ENCODE results near the gene LAMTOR4. TPM values are rescaled to one million over a fixed set of nuclear protein-coding genes. Genes with fewer than 3 reads are reported as not detected.
A peak's percentile ranks its signal among the peaks of the same experiment; 100 is the strongest.

Gene LAMTOR4
- total RNA-seq, 1 donor from 2014 or later, result 106 TPM

- TF ChIP-seq CTCF (IDR thresholded peaks at IDR 0.05; ENCODE audit: unreplicated experiment), result no peak
- Mint-ChIP-seq H3K27me3 (no peaks in the 10 kb centered on the region), H3K9me3 (ENCODE audit: low read depth) (no peaks in the 10 kb centered on the region), H3K4me1 (ENCODE audit: low read depth) (peaks cover 23% of the 10 kb centered on the region), H3K4me3 (ENCODE audit: low read depth) (peak overlapping the region; percentile 93), H3K36me3 (ENCODE audit: insufficient read depth) (peaks cover 25% of the 10 kb centered on the region), H3K27ac (no peak overlapping the region)
- no peak for DNase-seq (ENCODE audit: low spot score, unreplicated experiment)
Measured at GRCh38 chr7:100102950-100103840, 45.5 kb upstream of the LAMTOR4 start.

- no peaks in the 10 kb centered on the region for H3K9me3 Mint-ChIP-seq (ENCODE audit: low read depth)
- H3K4me3 Mint-ChIP-seq (ENCODE audit: low read depth), result no peak overlapping the region
- no peak for DNase-seq (ENCODE audit: low spot score, unreplicated experiment)
- no peak for TF ChIP-seq CTCF (IDR thresholded peaks at IDR 0.05; ENCODE audit: unreplicated experiment)
- H3K36me3 Mint-ChIP-seq (ENCODE audit: insufficient read depth), result peaks cover 10% of the 10 kb centered on the region
- no peaks in the 10 kb centered on the region for H3K27me3 Mint-ChIP-seq
- peaks cover 4% of the 10 kb centered on the region for H3K4me1 Mint-ChIP-seq (ENCODE audit: low read depth)
- H3K27ac Mint-ChIP-seq, result no peak overlapping the region
Measured at GRCh38 chr7:100105534-100105933, 43.2 kb upstream of the LAMTOR4 start.

- peaks cover 14% of the 10 kb centered on the region for H3K36me3 Mint-ChIP-seq (ENCODE audit: insufficient read depth)
- no peaks in the 10 kb centered on the region for H3K27me3 Mint-ChIP-seq
- no peak overlapping the region for H3K4me3 Mint-ChIP-seq (ENCODE audit: low read depth)
- no peaks in the 10 kb centered on the region for H3K9me3 Mint-ChIP-seq (ENCODE audit: low read depth)
- DNase-seq (ENCODE audit: low spot score, unreplicated experiment), result no peak
- no peak overlapping the region for H3K27ac Mint-ChIP-seq
- TF ChIP-seq CTCF (IDR thresholded peaks at IDR 0.05; ENCODE audit: unreplicated experiment), result no peak
- H3K4me1 Mint-ChIP-seq (ENCODE audit: low read depth), result peaks cover 4% of the 10 kb centered on the region
Measured at GRCh38 chr7:100106633-100107032, 42.1 kb upstream of the LAMTOR4 start.

- peaks cover 14% of the 10 kb centered on the region for H3K36me3 Mint-ChIP-seq (ENCODE audit: insufficient read depth)
- H3K4me3 Mint-ChIP-seq (ENCODE audit: low read depth), result no peak overlapping the region
- no peak overlapping the region for H3K27ac Mint-ChIP-seq
- DNase-seq (ENCODE audit: low spot score, unreplicated experiment), result no peak
- no peak for TF ChIP-seq CTCF (IDR thresholded peaks at IDR 0.05; ENCODE audit: unreplicated experiment)
- no peaks in the 10 kb centered on the region for H3K9me3 Mint-ChIP-seq (ENCODE audit: low read depth)
- H3K4me1 Mint-ChIP-seq (ENCODE audit: low read depth), result peaks cover 4% of the 10 kb centered on the region
- no peaks in the 10 kb centered on the region for H3K27me3 Mint-ChIP-seq
Measured at GRCh38 chr7:100107125-100107737, 41.5 kb upstream of the LAMTOR4 start.

GRCh38 chr7:100107890-100108289 is 40.8 kb upstream of the LAMTOR4 start:
- no peak for DNase-seq (ENCODE audit: low spot score, unreplicated experiment)
- TF ChIP-seq CTCF (IDR thresholded peaks at IDR 0.05; ENCODE audit: unreplicated experiment), result no peak
- Mint-ChIP-seq H3K9me3 (ENCODE audit: low read depth) (no peaks in the 10 kb centered on the region), H3K4me1 (ENCODE audit: low read depth) (peaks cover 1% of the 10 kb centered on the region), H3K36me3 (ENCODE audit: insufficient read depth) (peaks cover 16% of the 10 kb centered on the region), H3K4me3 (ENCODE audit: low read depth) (no peak overlapping the region), H3K27me3 (no peaks in the 10 kb centered on the region), H3K27ac (no peak overlapping the region)
